Lower leg skin (tissue), 4 donors: ENCODE data around the gene RPS14. TPM values are rescaled to one million over a fixed set of nuclear protein-coding genes. Genes with fewer than 3 reads are reported as not detected.

ENCODE experiments used
- DNase-seq, 2 donors: peaks; one replicate each; pipeline ENCODE4 v3.0.0-alpha.2; 2019; ENCODE audit warnings: low spot score in 2 of 2
- H3K4me3 ChIP-seq: fragments of 200-600 bp; sonication (generic); 2 replicates; pipeline ENCODE4 v1.5.1; 2017; ENCODE audit warnings: mild to moderate bottlenecking, low read depth; ENCODE audit not compliant: poor library complexity, severe bottlenecking
- CTCF ChIP-seq, 3 donors: fragments of 450-650 bp; IDR thresholded peaks; one replicate each; pipeline ENCODE4 v1.5.1; 2016; ENCODE audit warnings: antibody characterized with exemption in 3 of 3, mild to moderate bottlenecking in 3 of 3, moderate library complexity in 2 of 3
- POLR2A ChIP-seq, 2 donors: fragments of 450-650 bp; IDR thresholded peaks; one replicate each; pipeline ENCODE4 v1.6.1; 2016 to 2017; ENCODE audit warnings: antibody characterized with exemption in 2 of 2, mild to moderate bottlenecking in 1 of 2, moderate library complexity in 1 of 2
- WGBS, 2 donors: methylation state at CpG; one replicate each; pipeline ENCODE4 v1.1.5; 2018; 5-methylcytosine and 5-hydroxymethylcytosine counted together
- intact Hi-C: fragments of 100-400 bp; cut with DNase I; formaldehyde crosslinking; loops from one replicate; pipeline ENCODE4 v1.15.0; 2023; ENCODE audit warnings: low total_unique reads
- total RNA-seq, 4 donors: library from RNA; depleted of rRNA; stranded (reverse); fragments of >200 nt; gene quantifications; one replicate each; pipeline ENCODE4 v1.1.0, GENCODE V29; 2016

Gene RPS14
- total RNA-seq, 4 donors from 2014 or later = 2,497 to 4,490 (median 3,854) TPM

- 90% methylated on average over 14 of the region's 14 CpGs for WGBS, 2 donors
- H3K4me3 ChIP-seq = no peak overlapping the region
- no peak for DNase-seq
- no peak for TF ChIP-seq CTCF (IDR thresholded peaks at IDR 0.05)
- no peak for TF ChIP-seq POLR2A (IDR thresholded peaks at IDR 0.05)
- intact Hi-C loops = no loop called here
These were observed 52.3 kb downstream of the RPS14 start for GRCh38 chr5:150397146-150397781.

GRCh38 chr5:150396267-150396666 lies 53.3 kb downstream of the RPS14 start:
- WGBS, 2 donors = 91 to 93% methylated on average over 7 of the region's 7 CpGs
- TF ChIP-seq CTCF (IDR thresholded peaks at IDR 0.05) (no peak), POLR2A (IDR thresholded peaks at IDR 0.05) (no peak)
- intact Hi-C loops = no loop called here

GRCh38 chr5:150395688-150395975 lies 53.9 kb downstream of the RPS14 start:
- 89 to 95% methylated on average over 2 of the region's 2 CpGs for WGBS, 2 donors
- no peak overlapping the region for H3K4me3 ChIP-seq
- no peak for DNase-seq
- intact Hi-C loops = no loop called here
- no peak for TF ChIP-seq CTCF (IDR thresholded peaks at IDR 0.05)
- no peak for TF ChIP-seq POLR2A (IDR thresholded peaks at IDR 0.05)

More at GRCh38 chr5:150396267-150396666, 53.3 kb downstream of the RPS14 start:
- H3K4me3 ChIP-seq = no peak overlapping the region
- DNase-seq = no peak

GRCh38 chr5:150394912-150395687 lies 54.4 kb downstream of the RPS14 start:
- intact Hi-C loops = no loop called here
- no peak for DNase-seq
- no peak for TF ChIP-seq POLR2A (IDR thresholded peaks at IDR 0.05)
- TF ChIP-seq CTCF (IDR thresholded peaks at IDR 0.05) = no peak
- WGBS, 2 donors = 75% methylated on average over 13 of the region's 13 CpGs
- H3K4me3 ChIP-seq = no peak overlapping the region

- H3K4me3 ChIP-seq = no peak overlapping the region
- 33 to 80% methylated on average over 2 to 3 of the region's 3 CpGs for WGBS, 2 donors
- intact Hi-C loops = no loop called here
- TF ChIP-seq CTCF (IDR thresholded peaks at IDR 0.05) (no peak), POLR2A (IDR thresholded peaks at IDR 0.05) (no peak)
- no peak for DNase-seq
These were observed 55.4 kb downstream of the RPS14 start for GRCh38 chr5:150394131-150394530.
